Testis (tissue), 3 donors: ENCODE measurements around the gene GRHPR. TPM values are rescaled to one million over a fixed set of nuclear protein-coding genes. Genes with fewer than 3 reads are reported as not detected.

Experiments
- DNase-seq: peaks from one replicate; pipeline ENCODE4 v3.0.0-alpha.2; 2019
- H3K27ac ChIP-seq, 2 donors: fragments of 200-600 bp; sonication (generic); one replicate each; pipeline ENCODE4 v1.5.1; 2019
- H3K27me3 ChIP-seq: fragments of 200-600 bp; sonication (generic); one replicate; pipeline ENCODE4 v1.5.1; 2019
- H3K36me3 ChIP-seq: fragments of 200-600 bp; sonication (generic); one replicate; pipeline ENCODE4 v1.5.1; 2017; ENCODE audit warnings: low read depth; ENCODE audit errors: missing control alignments
- H3K4me1 ChIP-seq: fragments of 200-600 bp; sonication (generic); one replicate; pipeline ENCODE4 v1.5.1; 2019
- H3K4me3 ChIP-seq, 2 donors: fragments of 200-600 bp; sonication (generic); one replicate each; pipeline ENCODE4 v1.5.1; 2017 to 2019
- H3K9me3 ChIP-seq: fragments of 200-600 bp; sonication (generic); one replicate; pipeline ENCODE4 v1.5.1; 2017
- POLR2A ChIP-seq: fragments of 450-650 bp; IDR thresholded peaks from one replicate; pipeline ENCODE4 v1.6.1; 2017; ENCODE audit warnings: antibody characterized with exemption, mild to moderate bottlenecking, moderate library complexity
- WGBS, 2 donors: methylation state at CpG; one replicate each; pipeline ENCODE4 v1.1.5; 2018; 5-methylcytosine and 5-hydroxymethylcytosine counted together
- intact Hi-C: fragments of 100-400 bp; cut with DNase I; formaldehyde crosslinking; loops from one replicate; pipeline ENCODE4 v1.15.1; 2023; ENCODE audit warnings: low total_unique reads
- polyA plus RNA-seq: library from polyadenylated mRNA; stranded (reverse); fragments of 350-450 nt; fragmentation: Illumina TruSeq; extraction: RNeasy Lipid Tissue Mini Kit (QIAGEN cat#74804); gene quantifications from one replicate; pipeline ENCODE4 v1.2.3, GENCODE V29; 2014; ENCODE audit warnings: low read depth, low replicate concordance; ENCODE audit not compliant: insufficient read depth
- total RNA-seq, 2 donors: library from RNA; depleted of rRNA; stranded (reverse); fragments of >200 nt; gene quantifications; one replicate each; pipeline ENCODE4 v1.2.3, GENCODE V29; 2016
- TF ChIP-seq, protein P1 (sequence below), 3 experiments: fragments of 450-650 bp in 2 of 3; fragments of 200-600 bp in 1 of 3; sonication (generic) in 1 of 3; IDR thresholded peaks; one replicate each; pipeline ENCODE4 v1.5.1; 2016 to 2019; ENCODE audit warnings: antibody characterized with exemption in 3 of 3, mild to moderate bottlenecking in 2 of 3, moderate library complexity in 1 of 3

Gene GRHPR
- total and polyA plus RNA-seq, 3 donors from 2014 or later, result 130 to 262 (median 195) TPM

GRCh38 chr9:37452611-37453010 is 30.1 kb downstream of the GRHPR start:
- peaks cover 11% of the 10 kb centered on the region for H3K4me1 ChIP-seq
- intact Hi-C loops, result no loop called here
- WGBS, 2 donors, result 59 to 64% methylated on average over 1 of the region's 1 CpG

DNA sequence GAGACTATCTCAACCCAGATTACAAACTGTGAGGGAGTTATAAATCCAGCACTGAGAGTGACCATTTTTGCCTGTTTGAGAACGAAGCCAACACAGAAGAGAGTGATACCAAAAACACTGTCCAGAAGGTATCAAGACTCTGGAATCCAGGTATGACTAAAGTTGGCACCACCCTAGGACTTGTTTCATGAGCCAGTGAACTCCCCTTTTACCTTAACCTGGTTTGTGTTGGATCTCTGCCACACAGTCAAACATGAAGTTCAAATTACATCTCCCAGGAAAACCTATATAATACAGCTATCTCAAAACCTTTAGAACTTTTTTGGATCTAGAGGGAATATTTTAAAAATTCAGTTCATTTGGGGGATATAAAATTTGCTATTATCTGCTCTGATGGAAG is 31.3 kb downstream of the GRHPR start:
- Histone ChIP-seq H3K27me3 (no peaks in the 10 kb centered on the region), H3K27ac (no peak overlapping the region), H3K4me1 (peaks cover 11% of the 10 kb centered on the region), H3K9me3 (no peaks in the 10 kb centered on the region), H3K36me3 (no peaks in the 10 kb centered on the region), H3K4me3 (no peak overlapping the region)
- TF ChIP-seq, protein P1, sequence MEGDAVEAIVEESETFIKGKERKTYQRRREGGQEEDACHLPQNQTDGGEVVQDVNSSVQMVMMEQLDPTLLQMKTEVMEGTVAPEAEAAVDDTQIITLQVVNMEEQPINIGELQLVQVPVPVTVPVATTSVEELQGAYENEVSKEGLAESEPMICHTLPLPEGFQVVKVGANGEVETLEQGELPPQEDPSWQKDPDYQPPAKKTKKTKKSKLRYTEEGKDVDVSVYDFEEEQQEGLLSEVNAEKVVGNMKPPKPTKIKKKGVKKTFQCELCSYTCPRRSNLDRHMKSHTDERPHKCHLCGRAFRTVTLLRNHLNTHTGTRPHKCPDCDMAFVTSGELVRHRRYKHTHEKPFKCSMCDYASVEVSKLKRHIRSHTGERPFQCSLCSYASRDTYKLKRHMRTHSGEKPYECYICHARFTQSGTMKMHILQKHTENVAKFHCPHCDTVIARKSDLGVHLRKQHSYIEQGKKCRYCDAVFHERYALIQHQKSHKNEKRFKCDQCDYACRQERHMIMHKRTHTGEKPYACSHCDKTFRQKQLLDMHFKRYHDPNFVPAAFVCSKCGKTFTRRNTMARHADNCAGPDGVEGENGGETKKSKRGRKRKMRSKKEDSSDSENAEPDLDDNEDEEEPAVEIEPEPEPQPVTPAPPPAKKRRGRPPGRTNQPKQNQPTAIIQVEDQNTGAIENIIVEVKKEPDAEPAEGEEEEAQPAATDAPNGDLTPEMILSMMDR (IDR thresholded peaks at IDR 0.05), result no peak
- no peak for TF ChIP-seq POLR2A
- no peak for DNase-seq
- WGBS, 2 donors, result 80 to 85% methylated on average over 1 of the region's 1 CpG
- intact Hi-C loops, result no loop called here

More at GRCh38 chr9:37452611-37453010, 30.1 kb downstream of the GRHPR start:
- no peaks in the 10 kb centered on the region for H3K9me3 ChIP-seq
- H3K27me3 ChIP-seq, result no peaks in the 10 kb centered on the region
- no peak for TF ChIP-seq POLR2A
- TF ChIP-seq, protein P1 (IDR thresholded peaks at IDR 0.05), result no peak
- peak overlapping the region in 1 of 2 donors; percentile 50 for H3K27ac ChIP-seq
- no peaks in the 10 kb centered on the region for H3K36me3 ChIP-seq
- H3K4me3 ChIP-seq, result no peak overlapping the region
- DNase-seq, result no peak

GRCh38 chr9:37454238-37454637 is 31.7 kb downstream of the GRHPR start:
- Histone ChIP-seq H3K36me3 (no peaks in the 10 kb centered on the region), H3K9me3 (no peaks in the 10 kb centered on the region), H3K27ac (no peak overlapping the region), H3K4me1 (peaks cover 11% of the 10 kb centered on the region), H3K4me3 (no peak overlapping the region), H3K27me3 (no peaks in the 10 kb centered on the region)
- no peak for DNase-seq
- intact Hi-C loops, result no loop called here
- no peak for TF ChIP-seq POLR2A
- TF ChIP-seq, protein P1 (IDR thresholded peaks at IDR 0.05), result no peak

DNA sequence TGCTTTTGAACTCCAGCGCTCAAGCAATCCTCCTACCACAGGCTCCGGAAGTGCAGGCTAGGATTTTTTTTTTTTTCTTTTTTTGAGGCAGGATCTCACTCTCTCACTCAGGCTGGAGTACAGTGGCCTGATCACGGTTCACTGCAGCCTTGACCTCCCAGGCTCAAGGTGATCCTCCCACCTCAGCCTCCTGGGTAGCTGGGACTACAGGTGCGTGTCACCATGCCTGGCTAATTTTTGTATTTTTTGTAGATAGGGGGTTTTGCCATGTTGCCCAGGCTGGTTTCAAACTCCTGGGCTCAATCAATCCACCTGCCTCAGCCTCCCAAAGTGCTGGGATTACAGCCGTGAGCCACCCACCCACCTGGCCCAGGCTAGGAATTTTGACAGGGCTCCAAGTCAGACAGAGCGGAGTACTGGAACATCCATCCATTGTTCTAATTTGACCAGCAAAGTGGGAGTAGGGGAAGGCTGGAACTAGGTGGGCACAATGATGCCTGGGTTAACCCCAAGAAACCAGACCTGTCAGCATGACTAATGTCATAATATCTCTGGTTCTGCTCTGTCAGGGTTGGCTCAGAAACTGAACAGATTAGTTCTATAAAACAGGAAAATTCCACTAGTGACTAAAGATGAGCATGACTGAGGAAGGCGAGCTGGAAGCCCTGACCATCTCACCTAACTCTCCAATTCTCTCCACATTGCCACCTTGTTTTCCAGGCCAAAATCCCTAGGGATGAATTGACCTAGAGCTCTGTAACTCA is 33.6 kb downstream of the GRHPR start:
- Histone ChIP-seq H3K9me3 (no peaks in the 10 kb centered on the region), H3K36me3 (no peaks in the 10 kb centered on the region), H3K4me3 (no peak overlapping the region), H3K27ac (no peak overlapping the region), H3K27me3 (no peaks in the 10 kb centered on the region), H3K4me1 (peaks cover 11% of the 10 kb centered on the region)
- 64 to 68% methylated on average over 7 of the region's 7 CpGs for WGBS, 2 donors
- TF ChIP-seq POLR2A, result no peak
- TF ChIP-seq, protein P1 (IDR thresholded peaks at IDR 0.05), result no peak
- DNase-seq, result no peak
- intact Hi-C loops, result no loop called here

- no peak overlapping the region for H3K27ac ChIP-seq
- TF ChIP-seq POLR2A, result no peak
- TF ChIP-seq, protein P1 (IDR thresholded peaks at IDR 0.05), result no peak
- 71 to 93% methylated on average over 1 of the region's 1 CpG for WGBS, 2 donors
- DNase-seq, result no peak
- no peaks in the 10 kb centered on the region for H3K36me3 ChIP-seq
- intact Hi-C loops, result no loop called here
- H3K4me1 ChIP-seq, result peaks cover 11% of the 10 kb centered on the region
- no peaks in the 10 kb centered on the region for H3K27me3 ChIP-seq
- H3K9me3 ChIP-seq, result no peaks in the 10 kb centered on the region
- H3K4me3 ChIP-seq, result no peak overlapping the region
These were observed 34.3 kb downstream of the GRHPR start for GRCh38 chr9:37456817-37457216.
